Thoracic aorta (tissue), 2 donors: ENCODE results near the gene RALGAPA2. TPM values are rescaled to one million over a fixed set of nuclear protein-coding genes. Genes with fewer than 3 reads are reported as not detected.
A peak's percentile ranks its signal among the peaks of the same experiment; 100 is the strongest.

Experiments
- ATAC-seq: fragments of 150-250 bp; one replicate; pipeline ENCODE4 v1.8.0; 2017; ENCODE audit warnings: low read depth; ENCODE audit not compliant: insufficient number of reproducible peaks, low FRiP score
- DNase-seq: peaks from one replicate; pipeline ENCODE4 v3.0.0-alpha.2; 2020; ENCODE audit warnings: low spot score
- H3K27ac ChIP-seq, 2 donors: fragments of 200-600 bp; sonication (generic); 1 replicate in 1 of 2; 2 replicates in 1 of 2; pipeline ENCODE4 v1.5.1; 2016; ENCODE audit warnings: mild to moderate bottlenecking in 2 of 2, moderate library complexity in 2 of 2
- H3K27me3 ChIP-seq: fragments of 200-600 bp; sonication (generic); replicated peaks from 2 replicates; pipeline ENCODE4 v1.6.0; 2016; ENCODE audit warnings: mild to moderate bottlenecking; ENCODE audit not compliant: insufficient read depth
- H3K36me3 ChIP-seq: fragments of 200-600 bp; sonication (generic); one replicate; pipeline ENCODE4 v1.5.1; 2016
- H3K4me1 ChIP-seq, 2 donors: fragments of 200-600 bp; sonication (generic); 1 replicate in 1 of 2; 2 replicates in 1 of 2; pipeline versions ENCODE4 v1.5.1 to v1.6.0; 2016; ENCODE audit warnings: low read depth in 2 of 2, mild to moderate bottlenecking in 1 of 2; ENCODE audit not compliant: control insufficient read depth in 1 of 2
- H3K4me3 ChIP-seq: fragments of 200-600 bp; sonication (generic); 2 replicates; pipeline ENCODE4 v1.5.1; 2016; ENCODE audit warnings: mild to moderate bottlenecking
- H3K9me3 ChIP-seq: fragments of 200-600 bp; sonication (generic); 2 replicates; pipeline ENCODE4 v1.5.1; 2016
- total RNA-seq, 2 donors: library from RNA; depleted of rRNA; stranded (reverse); fragments of >200 nt; gene quantifications; one replicate each; pipeline versions ENCODE4 v1.1.0 to v1.2.3, GENCODE V29; 2016
- TF ChIP-seq, protein P1 (sequence below): fragments of 200-600 bp; sonication (generic); IDR thresholded peaks from one replicate; pipeline ENCODE4 v1.5.1; 2019; ENCODE audit warnings: antibody characterized with exemption

RALGAPA2 gene
- total RNA-seq, 2 donors from 2014 or later = 20.3 to 48.3 TPM

DNA sequence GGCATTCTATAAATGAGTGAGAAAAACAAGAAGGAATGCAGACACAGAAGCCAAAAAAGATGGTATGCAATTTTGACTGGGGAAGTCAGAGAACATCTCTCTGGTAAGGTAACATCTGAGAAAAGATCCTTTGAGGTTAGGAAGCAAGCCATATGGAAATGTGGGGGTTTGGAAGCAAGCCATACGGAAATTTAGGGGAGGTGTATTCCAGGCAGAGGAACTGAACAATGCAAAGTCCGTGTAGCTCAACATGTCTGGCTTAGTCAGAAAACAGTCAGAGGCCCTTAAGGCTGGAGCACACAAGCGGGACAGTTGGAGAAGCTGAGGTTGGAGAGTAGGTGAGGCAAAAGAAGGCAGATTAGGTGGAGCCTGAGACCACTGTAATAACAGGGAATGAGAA is 35.3 kb downstream of the RALGAPA2 start:
- Histone ChIP-seq H3K27ac (no peak overlapping the region), H3K4me3 (no peak overlapping the region), H3K27me3 (no peaks in the 10 kb centered on the region), H3K9me3 (no peaks in the 10 kb centered on the region), H3K36me3 (no peaks in the 10 kb centered on the region), H3K4me1 (no peaks in the 10 kb centered on the region)
- TF ChIP-seq, protein P1, sequence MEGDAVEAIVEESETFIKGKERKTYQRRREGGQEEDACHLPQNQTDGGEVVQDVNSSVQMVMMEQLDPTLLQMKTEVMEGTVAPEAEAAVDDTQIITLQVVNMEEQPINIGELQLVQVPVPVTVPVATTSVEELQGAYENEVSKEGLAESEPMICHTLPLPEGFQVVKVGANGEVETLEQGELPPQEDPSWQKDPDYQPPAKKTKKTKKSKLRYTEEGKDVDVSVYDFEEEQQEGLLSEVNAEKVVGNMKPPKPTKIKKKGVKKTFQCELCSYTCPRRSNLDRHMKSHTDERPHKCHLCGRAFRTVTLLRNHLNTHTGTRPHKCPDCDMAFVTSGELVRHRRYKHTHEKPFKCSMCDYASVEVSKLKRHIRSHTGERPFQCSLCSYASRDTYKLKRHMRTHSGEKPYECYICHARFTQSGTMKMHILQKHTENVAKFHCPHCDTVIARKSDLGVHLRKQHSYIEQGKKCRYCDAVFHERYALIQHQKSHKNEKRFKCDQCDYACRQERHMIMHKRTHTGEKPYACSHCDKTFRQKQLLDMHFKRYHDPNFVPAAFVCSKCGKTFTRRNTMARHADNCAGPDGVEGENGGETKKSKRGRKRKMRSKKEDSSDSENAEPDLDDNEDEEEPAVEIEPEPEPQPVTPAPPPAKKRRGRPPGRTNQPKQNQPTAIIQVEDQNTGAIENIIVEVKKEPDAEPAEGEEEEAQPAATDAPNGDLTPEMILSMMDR = no peak
- ATAC-seq = no peak
- no peak for DNase-seq

DNA sequence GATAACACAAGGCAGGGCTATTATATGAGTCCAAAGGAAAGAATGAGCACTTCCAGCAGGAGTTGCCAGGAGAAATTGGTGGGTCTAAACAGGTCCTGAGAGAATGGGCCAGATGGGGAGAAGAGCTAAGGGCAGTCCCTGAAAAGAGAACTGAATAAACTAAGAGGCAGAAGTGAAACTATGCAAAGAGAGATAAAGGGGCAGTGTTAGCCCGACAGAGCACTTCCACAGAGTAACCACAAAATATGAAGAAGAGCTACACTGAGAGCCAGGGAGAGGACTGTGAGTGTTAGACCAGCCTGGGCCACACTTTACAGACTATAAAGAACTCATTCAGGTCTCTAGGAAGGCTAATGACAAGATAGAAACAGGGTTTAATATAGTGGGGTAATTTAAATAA is 43.8 kb downstream of the RALGAPA2 start:
- TF ChIP-seq, protein P1 = no peak
- no peak overlapping the region for H3K4me3 ChIP-seq
- no peaks in the 10 kb centered on the region for H3K27me3 ChIP-seq
- H3K9me3 ChIP-seq = no peaks in the 10 kb centered on the region
- no peak for DNase-seq
- no peaks in the 10 kb centered on the region for H3K36me3 ChIP-seq
- H3K4me1 ChIP-seq = no peaks in the 10 kb centered on the region
- H3K27ac ChIP-seq = no peak overlapping the region
- no peak for ATAC-seq

- H3K36me3 ChIP-seq = no peaks in the 10 kb centered on the region
- ATAC-seq (no peak), DNase-seq (no peak)
- H3K4me3 ChIP-seq = no peak overlapping the region
- no peaks in the 10 kb centered on the region for H3K27me3 ChIP-seq
- no peak overlapping the region for H3K27ac ChIP-seq
- TF ChIP-seq, protein P1 = no peak
- no peaks in the 10 kb centered on the region for H3K4me1 ChIP-seq
- no peaks in the 10 kb centered on the region for H3K9me3 ChIP-seq
These were observed 46.1 kb downstream of the RALGAPA2 start for GRCh38 chr20:20666359-20666758.

GRCh38 chr20:20665606-20666332 is 46.7 kb downstream of the RALGAPA2 start:
- Histone ChIP-seq H3K27me3 (no peaks in the 10 kb centered on the region), H3K36me3 (no peaks in the 10 kb centered on the region), H3K9me3 (no peaks in the 10 kb centered on the region), H3K4me1 (no peaks in the 10 kb centered on the region), H3K4me3 (no peak overlapping the region), H3K27ac (no peak overlapping the region)
- TF ChIP-seq, protein P1 = no peak
- DNase-seq = no peak
- no peak for ATAC-seq

DNA sequence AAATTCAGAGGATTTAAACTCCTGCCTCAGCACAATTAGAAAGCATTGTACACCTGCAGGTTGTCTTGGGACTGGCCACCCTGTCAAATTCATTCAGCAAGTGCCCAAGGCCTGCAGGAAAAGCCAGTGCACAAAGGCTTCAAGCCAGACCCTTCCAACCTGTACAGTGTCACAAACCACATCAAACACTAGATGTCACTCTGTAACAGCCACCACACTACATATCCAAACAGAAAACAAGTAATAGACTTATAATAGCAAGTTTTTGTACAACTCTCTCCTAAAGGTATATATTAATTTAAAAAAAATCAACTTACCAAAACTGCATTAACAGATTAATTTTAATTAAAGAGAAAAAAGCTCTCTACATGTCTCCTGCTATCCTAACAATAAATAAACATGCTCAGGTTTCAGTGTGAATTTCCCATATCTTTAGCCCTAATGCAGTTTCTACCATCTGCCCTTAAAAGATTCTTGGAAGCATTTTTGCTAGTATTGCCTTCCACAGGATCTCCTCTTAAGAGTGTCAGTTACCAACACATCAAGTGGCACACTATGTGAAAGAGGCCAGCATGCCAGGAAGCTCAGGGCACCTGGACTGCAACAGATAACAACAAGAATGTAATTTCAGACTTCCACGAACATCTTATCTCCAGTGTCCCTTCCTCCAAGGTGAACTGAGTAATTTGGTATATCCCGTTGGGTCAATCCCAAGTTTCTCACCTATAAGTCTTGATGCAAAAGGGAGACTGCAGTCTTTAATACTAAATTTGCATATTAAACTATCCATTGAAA is 47.5 kb downstream of the RALGAPA2 start:
- H3K27ac ChIP-seq = no peak overlapping the region
- H3K9me3 ChIP-seq = no peaks in the 10 kb centered on the region
- H3K36me3 ChIP-seq = no peaks in the 10 kb centered on the region
- no peaks in the 10 kb centered on the region for H3K27me3 ChIP-seq
- DNase-seq (no peak), ATAC-seq (no peak)
- TF ChIP-seq, protein P1 = peak; percentile 27
- no peak overlapping the region for H3K4me3 ChIP-seq
- no peaks in the 10 kb centered on the region for H3K4me1 ChIP-seq
